ENCODE results near the gene PRR14L.
A peak's percentile ranks its signal among the peaks of the same experiment; 100 is the strongest.

The PRR14L gene

DNA sequence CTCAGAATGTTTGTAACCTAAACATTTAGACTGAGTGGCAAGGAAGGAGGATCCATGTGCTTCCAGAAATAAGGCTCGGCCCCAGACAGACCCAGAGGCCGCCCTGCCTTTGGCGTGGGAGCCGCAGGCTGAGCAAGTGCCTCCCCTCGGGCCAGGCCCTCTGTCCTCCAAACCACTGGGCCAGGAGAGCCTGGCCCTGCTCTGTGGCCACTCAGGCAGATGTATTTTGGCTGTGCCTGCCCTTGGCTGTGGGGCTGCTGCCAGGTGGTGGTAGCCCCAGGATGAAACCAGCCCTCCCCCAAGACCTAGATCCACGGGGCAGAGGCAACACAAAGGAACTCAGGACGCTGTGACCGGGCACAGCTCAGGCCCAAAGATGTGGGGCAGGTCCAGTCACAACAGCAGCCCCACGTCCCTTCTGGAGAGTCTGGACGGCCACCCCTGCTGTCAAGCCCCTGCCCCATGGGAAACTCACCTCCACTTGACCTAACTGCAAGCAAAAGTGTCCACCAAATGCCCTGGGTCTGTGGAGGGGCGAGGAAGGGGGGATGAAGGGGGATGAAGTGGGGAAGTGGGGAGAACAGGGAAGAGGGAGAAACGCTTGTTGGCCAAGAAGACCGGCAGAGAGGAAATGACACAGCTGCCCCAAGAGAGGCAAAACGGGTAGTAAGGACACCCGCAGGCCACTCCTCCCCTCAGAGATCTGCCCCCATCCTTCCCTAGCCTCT, 111.9 kb downstream of the PRR14L start:
- DNase-seq: no peak

DNA sequence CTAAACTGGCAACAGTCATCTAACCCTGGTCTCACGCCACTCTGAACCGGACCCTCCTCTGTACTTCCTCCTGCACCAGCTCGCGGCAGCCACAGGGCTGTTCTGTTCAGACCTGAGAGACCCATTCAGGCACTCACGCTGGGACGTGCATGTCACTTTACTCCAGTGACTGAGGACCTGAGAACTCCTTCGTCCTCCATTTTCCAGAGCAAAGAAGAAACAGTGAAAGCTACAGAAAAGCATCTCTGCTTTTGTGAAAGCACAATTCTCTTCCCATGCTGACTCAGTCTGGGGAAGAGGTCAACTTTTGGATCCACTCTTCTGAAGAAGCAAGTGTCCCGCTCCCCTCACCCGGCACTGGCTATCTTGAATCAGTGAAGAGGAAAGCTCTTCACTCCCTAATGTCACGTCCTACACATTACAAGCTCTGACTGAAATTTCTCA, 112.5 kb downstream of the PRR14L start:
- no peak for DNase-seq

DNA sequence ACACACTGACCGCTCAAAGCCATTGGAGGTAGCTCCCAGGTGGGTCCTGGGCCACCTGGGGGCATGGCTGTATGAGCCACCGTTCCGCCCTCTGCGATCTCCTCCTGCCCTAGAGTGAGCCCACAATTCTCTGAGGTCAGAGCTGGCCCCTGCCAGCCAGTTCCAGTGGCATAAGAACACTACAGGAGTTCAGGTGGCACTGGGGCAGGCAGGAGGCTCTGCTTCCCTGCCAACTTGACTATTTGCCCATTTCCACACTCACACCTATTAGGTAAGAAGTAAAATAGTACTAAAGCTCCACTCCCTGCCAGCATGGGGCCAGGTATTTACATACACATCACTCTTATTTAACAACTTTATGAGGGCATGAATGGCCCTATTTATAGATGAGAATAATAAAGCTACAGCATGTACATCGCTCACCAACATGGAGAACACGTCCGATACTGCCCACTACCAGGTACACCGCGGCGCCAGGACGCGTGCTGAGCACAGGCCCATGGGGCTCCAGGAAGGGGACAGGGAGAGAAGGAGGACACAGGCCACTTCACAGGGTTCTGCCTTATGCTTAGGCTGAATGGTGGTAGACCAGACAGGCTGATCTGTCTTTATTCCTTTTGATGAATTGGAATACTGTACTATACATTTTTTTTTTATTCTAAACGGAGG, 114.2 kb downstream of the PRR14L start:
- no peak for DNase-seq

DNA sequence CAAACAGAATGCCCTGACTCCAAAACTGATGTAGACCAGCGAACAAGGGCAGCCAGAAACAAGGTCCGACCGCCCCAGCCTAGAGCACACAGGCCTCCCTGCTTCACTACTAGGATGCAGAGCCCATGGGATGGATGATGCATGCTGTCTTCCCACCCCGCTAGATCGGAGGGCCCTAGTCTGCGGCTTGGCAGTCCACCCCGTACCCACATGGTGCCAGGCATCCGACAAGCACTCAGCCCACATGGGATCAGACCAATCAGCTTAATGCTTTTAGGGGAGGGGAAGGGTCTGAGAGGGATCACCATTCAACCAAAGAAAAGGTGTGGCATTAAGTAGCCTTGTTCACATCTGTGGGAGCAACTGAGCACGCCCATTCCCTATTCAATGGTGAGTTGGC, 118.5 kb downstream of the PRR14L start:
- peak; percentile 58 for DNase-seq

Data from activated CD8-positive, alpha-beta memory T cell treated with anti-CD3 and anti-CD28 coated beads, Interleukin-2, amount 50 U/mL, for 48 hours (primary cell).